Liver (tissue), 9 donors: Measurements from ENCODE around the gene PPFIA1. TPM values are rescaled to one million over a fixed set of nuclear protein-coding genes. Genes with fewer than 3 reads are reported as not detected.

Experiments used
- DNase-seq: peaks from one replicate; pipeline ENCODE4 v3.0.0-alpha.2; 2017; ENCODE audit warnings: low spot score
- H3K27ac ChIP-seq, 2 donors: one replicate each; pipeline ENCODE4 v1.7.0; 2013; ENCODE audit warnings: inconsistent platforms in 2 of 2, low read length in 2 of 2, control low read depth in 1 of 2, low read depth in 1 of 2, mild to moderate bottlenecking in 1 of 2
- H3K27me3 ChIP-seq, 4 donors: one replicate each; pipeline versions ENCODE4 v1.6.1 to v1.7.0; 2013; ENCODE audit warnings: low read length in 3 of 4, inconsistent platforms in 1 of 4, mild to moderate bottlenecking in 1 of 4, moderate library complexity in 1 of 4; ENCODE audit not compliant: control insufficient read depth in 4 of 4, insufficient read depth in 4 of 4
- H3K36me3 ChIP-seq, 4 donors: one replicate each; pipeline versions ENCODE4 v1.6.1 to v1.7.0; 2013; ENCODE audit warnings: low read length in 3 of 4, mild to moderate bottlenecking in 3 of 4, low read depth in 1 of 4, moderate library complexity in 1 of 4; ENCODE audit not compliant: control insufficient read depth in 4 of 4, insufficient read depth in 3 of 4
- H3K4me1 ChIP-seq, 4 donors: one replicate each; pipeline versions ENCODE4 v1.6.1 to v1.7.0; 2013; ENCODE audit warnings: low read length in 3 of 4, mild to moderate bottlenecking in 3 of 4, moderate library complexity in 1 of 4; ENCODE audit not compliant: control insufficient read depth in 4 of 4, insufficient read depth in 4 of 4
- H3K4me3 ChIP-seq, 3 donors: one replicate each; pipeline versions ENCODE4 v1.6.1 to v1.7.0; 2013; ENCODE audit warnings: low read length in 3 of 3, control low read depth in 1 of 3, low read depth in 1 of 3, mild to moderate bottlenecking in 1 of 3
- H3K9ac ChIP-seq, 2 donors: one replicate each; pipeline ENCODE4 v1.7.0; 2013; ENCODE audit warnings: low read length in 2 of 2, mild to moderate bottlenecking in 2 of 2, moderate library complexity in 2 of 2, control low read depth in 1 of 2, low read depth in 1 of 2
- H3K9me3 ChIP-seq, 4 donors: one replicate each; pipeline versions ENCODE4 v1.6.1 to v1.7.0; 2013; ENCODE audit warnings: low read length in 3 of 4; ENCODE audit not compliant: control insufficient read depth in 4 of 4
- ATF3 ChIP-seq: IDR thresholded peaks from 2 replicates; pipeline ENCODE4 v1.6.1; 2016; ENCODE audit warnings: antibody characterized with exemption
- CTCF ChIP-seq: fragments of 150-350 bp; IDR thresholded peaks from 2 replicates; pipeline ENCODE4 v1.5.1; 2017; ENCODE audit warnings: improper control_type of control experiment, low read depth, low read length; ENCODE audit not compliant: missing input control
- EGR1 ChIP-seq, 2 donors: IDR thresholded peaks; 2 replicates each; pipeline ENCODE4 v1.6.1; 2016 to 2018; ENCODE audit warnings: antibody characterized with exemption in 2 of 2, low read depth in 2 of 2
- FOXA1 ChIP-seq: IDR thresholded peaks from 2 replicates; pipeline ENCODE4 v1.6.1; 2016; ENCODE audit warnings: antibody characterized with exemption
- FOXA2 ChIP-seq: IDR thresholded peaks from 2 replicates; pipeline ENCODE4 v1.6.1; 2016; ENCODE audit warnings: antibody characterized with exemption
- GABPA ChIP-seq, 2 donors: IDR thresholded peaks in 1 of 2; conservative IDR thresholded peaks in 1 of 2; 2 replicates each; pipeline ENCODE4 v1.6.1; 2016; ENCODE audit warnings: antibody characterized with exemption in 2 of 2, mild to moderate bottlenecking in 1 of 2, moderate library complexity in 1 of 2
- HNF4G ChIP-seq: IDR thresholded peaks from 2 replicates; pipeline ENCODE4 v1.6.1; 2016; ENCODE audit warnings: antibody characterized with exemption
- MAX ChIP-seq: IDR thresholded peaks from 2 replicates; pipeline ENCODE4 v1.6.1; 2016; ENCODE audit warnings: antibody characterized with exemption
- NR2F2 ChIP-seq: IDR thresholded peaks from 2 replicates; pipeline ENCODE4 v1.6.1; 2016; ENCODE audit warnings: antibody characterized with exemption
- RAD21 ChIP-seq, 2 donors: IDR thresholded peaks; 2 replicates each; pipeline ENCODE4 v1.6.1; 2016; ENCODE audit warnings: antibody characterized with exemption in 2 of 2, mild to moderate bottlenecking in 2 of 2
- RXRA ChIP-seq, 2 donors: IDR thresholded peaks; 2 replicates each; pipeline ENCODE4 v1.6.1; 2017 to 2018; ENCODE audit warnings: antibody characterized with exemption in 2 of 2, mild to moderate bottlenecking in 1 of 2
- TAF1 ChIP-seq: conservative IDR thresholded peaks from 2 replicates; pipeline ENCODE4 v1.6.1; 2016; ENCODE audit warnings: antibody characterized with exemption, mild to moderate bottlenecking
- YY1 ChIP-seq: IDR thresholded peaks from 2 replicates; pipeline ENCODE4 v1.6.1; 2016; ENCODE audit warnings: antibody characterized with exemption, mild to moderate bottlenecking
- ZBTB33 ChIP-seq: IDR thresholded peaks from 2 replicates; pipeline ENCODE4 v1.6.1; 2016; ENCODE audit warnings: antibody characterized with exemption
- WGBS: extraction: QIAGEN DNeasy Blood & Tissue Kit; methylation state at CpG from one replicate; pipeline ENCODE4 v1.1.7; 2013; 5-methylcytosine and 5-hydroxymethylcytosine counted together
- polyA plus RNA-seq, 2 donors: library from polyadenylated mRNA; stranded (reverse) in 1 of 2; unstranded in 1 of 2; fragments of 200-250 nt in 1 of 2; fragments of >200 nt in 1 of 2; fragmentation: Nextera tagmentation in 1 of 2; extraction: Ambion mirVana in 1 of 2; gene quantifications; one replicate each; pipeline versions ENCODE4 v1.2.1 to v1.2.3, GENCODE V29; 2013 to 2015
- total RNA-seq, 2 donors: library from RNA; depleted of rRNA; stranded (reverse); fragments of >200 nt; gene quantifications; one replicate each; pipeline ENCODE4 v1.2.3, GENCODE V29; 2014
- donor health status: healthy.
- donor health status: healthy.
- donor health status: healthy.
- donor health status: healthy.
- donor health status: healthy.

PPFIA1 gene
- total and polyA plus RNA-seq, 4 donors = 9.9 to 39.6 (median 14.5) TPM

- TF ChIP-seq CTCF = no peak
Observed at GRCh38 chr11:70220920-70221319, 49.6 kb upstream of the PPFIA1 start (continued).

GRCh38 chr11:70225681-70226177 is 44.8 kb upstream of the PPFIA1 start:
- H3K4me1 ChIP-seq = peaks cover under 1 to 3% (median 2%) of the 10 kb centered on the region in 4 donors
- no peak overlapping the region for H3K4me3 ChIP-seq
- no peak overlapping the region for H3K9ac ChIP-seq
- no peak overlapping the region for H3K27ac ChIP-seq
- no peak for DNase-seq
- TF ChIP-seq TAF1 (no peak), EGR1 (IDR thresholded peaks at IDR 0.05; ENCODE audit: low read depth in 2 of 2) (no peak), MAX (no peak), FOXA2 (no peak), YY1 (no peak), FOXA1 (no peak), RAD21 (IDR thresholded peaks at IDR 0.05) (no peak), GABPA (IDR thresholded peaks at IDR 0.05 in 1 of 2, conservative IDR thresholded peaks at IDR 0.05 in 1 of 2) (no peak), ATF3 (no peak)
- no peaks in the 10 kb centered on the region for H3K27me3 ChIP-seq
- WGBS = 87% methylated on average over 8 of the region's 8 CpGs
- no peaks in the 10 kb centered on the region for H3K36me3 ChIP-seq
- no peaks in the 10 kb centered on the region for H3K9me3 ChIP-seq

- Histone ChIP-seq H3K4me1 (peaks cover 2 to 6% (median 3%) of the 10 kb centered on the region in 4 donors), H3K9ac (no peak overlapping the region), H3K9me3 (no peaks in the 10 kb centered on the region), H3K36me3 (no peaks in the 10 kb centered on the region), H3K27ac (no peak overlapping the region), H3K27me3 (no peaks in the 10 kb centered on the region), H3K4me3 (no peak overlapping the region)
- 91% methylated on average over 3 of the region's 3 CpGs for WGBS
- no peak for TF ChIP-seq NR2F2
- no peak for TF ChIP-seq FOXA1
- TF ChIP-seq EGR1 (IDR thresholded peaks at IDR 0.05; ENCODE audit: low read depth in 2 of 2) = no peak
- no peak for TF ChIP-seq RXRA (IDR thresholded peaks at IDR 0.05)
- no peak for TF ChIP-seq GABPA (IDR thresholded peaks at IDR 0.05 in 1 of 2, conservative IDR thresholded peaks at IDR 0.05 in 1 of 2)
- TF ChIP-seq ZBTB33 = no peak
- TF ChIP-seq YY1 = no peak
- TF ChIP-seq MAX = no peak
- no peak for TF ChIP-seq HNF4G
- no peak for DNase-seq
Observed at GRCh38 chr11:70226183-70226582, 44.3 kb upstream of the PPFIA1 start.
